Measurements from ENCODE around the gene SERBP1.
"Not testable (repeated sequence)": the region's sequence is repeated elsewhere in the genome, so short reads cannot be mapped to it uniquely, and the experiment has no call there.

- not testable (repeated sequence) for TF ChIP-seq CTCF (IDR thresholded peaks at IDR 0.05); ZFX (IDR thresholded peaks at IDR 0.05; ENCODE audit: borderline replicate concordance)
These were observed 12.5 kb downstream of the SERBP1 start for GRCh38 chr1:67417733-67418132.

All from 22Rv1 (cell line).